Retina (tissue), 1 donor: ENCODE data around the gene TECPR2.
"Not testable (repeated sequence)": the region's sequence is repeated elsewhere in the genome, so short reads cannot be mapped to it uniquely, and the experiment has no call there.

Source experiments
- DNase-seq: peaks from one replicate; pipeline ENCODE4 v3.0.0-alpha.2; 2016

Gene TECPR2

GRCh38 chr14:102362545-102363181, at the start of gene TECPR2, which contains the start of gene CINP:
TECPR2 (plus strand) TSS chr14:102362941; CDS start chr14:102376722, 13,781 bp downstream.
CINP (minus strand) TSS chr14:102362890; CDS start chr14:102362851, 39 bp downstream.
- DNase-seq = peak; percentile 94

GRCh38 chr14:102314242-102315011, 48.3 kb upstream of the TECPR2 start:
- peak; percentile 97 for DNase-seq

- DNase-seq = no peak
Measured at GRCh38 chr14:102315121-102315520, 47.6 kb upstream of the TECPR2 start.

GRCh38 chr14:102316338-102316742, 46.4 kb upstream of the TECPR2 start:
- DNase-seq = no peak

- DNase-seq = peak; percentile 98
Measured at GRCh38 chr14:102316743-102317563, 45.8 kb upstream of the TECPR2 start.

- DNase-seq = peak; percentile 24
Measured at GRCh38 chr14:102317564-102318248, 45.0 kb upstream of the TECPR2 start.

- no peak for DNase-seq
Measured at GRCh38 chr14:102318781-102319276, 43.9 kb upstream of the TECPR2 start.

- peak; percentile 94 for DNase-seq
Measured at GRCh38 chr14:102319351-102320032, 43.2 kb upstream of the TECPR2 start, which contains the start of gene ZNF839. ZNF839 (plus strand) TSS chr14:102319746; CDS start chr14:102319766, 20 bp downstream.

- DNase-seq = peak; percentile 77
Measured at GRCh38 chr14:102320033-102320660, 42.6 kb upstream of the TECPR2 start.

GRCh38 chr14:102320671-102321455, 41.9 kb upstream of the TECPR2 start:
- no peak for DNase-seq

- DNase-seq = no peak
Measured at GRCh38 chr14:102321456-102322422, 41.0 kb upstream of the TECPR2 start.

- peak; percentile 31 for DNase-seq
Measured at GRCh38 chr14:102323102-102323501, 39.6 kb upstream of the TECPR2 start.

GRCh38 chr14:102325791-102326345, 36.9 kb upstream of the TECPR2 start:
- no peak for DNase-seq

- no peak for DNase-seq
Measured at GRCh38 chr14:102326583-102326982, 36.2 kb upstream of the TECPR2 start.

- DNase-seq = not testable (repeated sequence)
Measured at GRCh38 chr14:102329381-102329780, 33.4 kb upstream of the TECPR2 start.

- no peak for DNase-seq
Measured at GRCh38 chr14:102330806-102331205, 31.9 kb upstream of the TECPR2 start.

- DNase-seq = no peak
Measured at GRCh38 chr14:102333390-102333789, 29.4 kb upstream of the TECPR2 start.

GRCh38 chr14:102333795-102334705, 28.7 kb upstream of the TECPR2 start:
- no peak for DNase-seq
